Astrocyte (in vitro differentiated cells and primary cell): Measurements from ENCODE around the gene SLC48A1.

Source experiments
- CTCF ChIP-seq: IDR thresholded peaks from 2 replicates; pipeline ENCODE4 v1.5.1; 2011; ENCODE audit warnings: low read depth, mild to moderate bottlenecking, inconsistent platforms, low read length, moderate library complexity; ENCODE audit not compliant: insufficient read depth
- EZH2 ChIP-seq: IDR thresholded peaks from 2 replicates; pipeline ENCODE4 v1.6.1; 2012; ENCODE audit warnings: mild to moderate bottlenecking, low read length, inconsistent platforms; ENCODE audit not compliant: insufficient read depth

DNA sequence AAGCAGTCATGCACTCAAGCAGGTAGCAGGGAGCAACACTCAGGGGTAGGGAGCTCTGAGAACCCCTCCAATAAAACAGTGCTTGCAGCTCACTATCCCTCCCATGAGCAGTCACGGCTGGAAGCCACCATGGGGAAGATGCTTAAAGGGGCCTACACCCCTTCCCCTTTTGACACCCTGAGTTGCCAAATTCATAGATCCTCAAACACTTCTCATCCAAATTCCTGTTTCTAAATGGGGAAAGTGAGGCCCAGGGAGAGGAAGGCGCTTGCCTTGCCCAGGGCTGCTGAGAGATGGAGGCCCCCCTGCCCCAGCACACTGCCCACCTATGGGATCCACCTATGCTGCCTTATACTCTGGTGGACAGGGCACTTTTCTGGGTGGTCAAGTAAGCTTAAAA, 40.5 kb upstream of the SLC48A1 start:
- TF ChIP-seq EZH2 = no peak
- TF ChIP-seq CTCF = no peak
